ENCODE data around the gene CES1.
"Not testable (repeated sequence)": the region's sequence is repeated elsewhere in the genome, so short reads cannot be mapped to it uniquely, and the experiment has no call there.

CES1 gene

GRCh38 chr16:55829232-55829631, 3.7 kb downstream of the CES1 start:
- not testable (repeated sequence) for DNase-seq

- no peak for DNase-seq
Observed at GRCh38 chr16:55828680-55829079, 4.2 kb downstream of the CES1 start.

- DNase-seq = peak; percentile 64
Observed at GRCh38 chr16:55825115-55825728, 7.7 kb downstream of the CES1 start.

GRCh38 chr16:55824473-55825000, 8.4 kb downstream of the CES1 start:
- no peak for DNase-seq

- no peak for DNase-seq
Observed at GRCh38 chr16:55822280-55822810, 10.6 kb downstream of the CES1 start.

GRCh38 chr16:55821210-55821609, 11.7 kb downstream of the CES1 start:
- DNase-seq = no peak

- no peak for DNase-seq
Observed at GRCh38 chr16:55820615-55821014, 12.3 kb downstream of the CES1 start.

GRCh38 chr16:55817236-55817912, 15.5 kb downstream of the CES1 start:
- DNase-seq = peak; percentile 21

GRCh38 chr16:55816222-55816621, 16.7 kb downstream of the CES1 start:
- peak; percentile 47 for DNase-seq

GRCh38 chr16:55815320-55815719, 17.6 kb downstream of the CES1 start:
- no peak for DNase-seq

- peak; percentile 1 for DNase-seq
Observed at GRCh38 chr16:55814174-55814573, 18.7 kb downstream of the CES1 start.

- peak; percentile 23 for DNase-seq
Observed at GRCh38 chr16:55813730-55814129, 19.2 kb downstream of the CES1 start.

- no peak for DNase-seq
Observed at GRCh38 chr16:55812951-55813350, 19.9 kb downstream of the CES1 start.

- no peak for DNase-seq
Observed at GRCh38 chr16:55811811-55812210, 21.1 kb downstream of the CES1 start.

- DNase-seq = no peak
Observed at GRCh38 chr16:55810451-55810961, 22.4 kb downstream of the CES1 start.

GRCh38 chr16:55809851-55810250, 23.0 kb downstream of the CES1 start:
- DNase-seq = no peak

- DNase-seq = peak; percentile 40
Observed at GRCh38 chr16:55809386-55809785, 23.5 kb downstream of the CES1 start.

GRCh38 chr16:55808286-55808685, 24.6 kb downstream of the CES1 start:
- DNase-seq = not testable (repeated sequence)

GRCh38 chr16:55805104-55805503, 27.8 kb downstream of the CES1 start:
- not testable (repeated sequence) for DNase-seq

GRCh38 chr16:55803681-55804080, 29.2 kb downstream of the CES1 start:
- DNase-seq = not testable (repeated sequence)

GRCh38 chr16:55792934-55793374, 39.9 kb downstream of the CES1 start:
- DNase-seq = not testable (repeated sequence)

GRCh38 chr16:55791512-55791911, 41.4 kb downstream of the CES1 start:
- DNase-seq = not testable (repeated sequence)

- peak; percentile 40 for DNase-seq
Observed at GRCh38 chr16:55790240-55790639, 42.7 kb downstream of the CES1 start.

GRCh38 chr16:55782793-55783091, 50.2 kb downstream of the CES1 start:
- not testable (repeated sequence) for DNase-seq

Measured in islet precursor cell (in vitro differentiated cells).